Stimulated activated naive CD8-positive, alpha-beta T cell treated with anti-CD3 and anti-CD28 coated beads, Interleukin-15, amount 100 ng/mL, for 72 hours (primary cell): ENCODE results near the gene GALE.
"Not testable (repeated sequence)": the region's sequence is repeated elsewhere in the genome, so short reads cannot be mapped to it uniquely, and the experiment has no call there.

Source experiments
- ATAC-seq: fragments of 150-1000 bp; cut with Tn5 transposase; 2 replicates; pipeline ENCODE4 v1.10.0; 2021; ENCODE audit warnings: mild to moderate bottlenecking, moderate library complexity
- DNase-seq, 2 donors: peaks; one replicate each; pipeline ENCODE4 v3.0.0; 2021 to 2022
- H3K27ac Mint-ChIP-seq, 2 donors: one replicate each; pipeline ENCODE4 v1.8.0; 2022; ENCODE audit warnings: mild to moderate bottlenecking in 2 of 2, mixed read lengths in 2 of 2, moderate library complexity in 2 of 2
- H3K27me3 Mint-ChIP-seq: one replicate; pipeline ENCODE4 v1.8.0; 2022; ENCODE audit warnings: mixed read lengths
- H3K4me1 Mint-ChIP-seq: one replicate; pipeline ENCODE4 v1.8.0; 2022; ENCODE audit warnings: mild to moderate bottlenecking, mixed read lengths
- H3K4me3 Mint-ChIP-seq, 2 donors: one replicate each; pipeline ENCODE4 v1.8.0; 2022; ENCODE audit warnings: mild to moderate bottlenecking in 2 of 2, mixed read lengths in 2 of 2, moderate library complexity in 1 of 2
- H3K9me3 Mint-ChIP-seq, 2 donors: one replicate each; pipeline ENCODE4 v1.8.0; 2022; ENCODE audit warnings: mixed read lengths in 2 of 2

GALE gene

DNA sequence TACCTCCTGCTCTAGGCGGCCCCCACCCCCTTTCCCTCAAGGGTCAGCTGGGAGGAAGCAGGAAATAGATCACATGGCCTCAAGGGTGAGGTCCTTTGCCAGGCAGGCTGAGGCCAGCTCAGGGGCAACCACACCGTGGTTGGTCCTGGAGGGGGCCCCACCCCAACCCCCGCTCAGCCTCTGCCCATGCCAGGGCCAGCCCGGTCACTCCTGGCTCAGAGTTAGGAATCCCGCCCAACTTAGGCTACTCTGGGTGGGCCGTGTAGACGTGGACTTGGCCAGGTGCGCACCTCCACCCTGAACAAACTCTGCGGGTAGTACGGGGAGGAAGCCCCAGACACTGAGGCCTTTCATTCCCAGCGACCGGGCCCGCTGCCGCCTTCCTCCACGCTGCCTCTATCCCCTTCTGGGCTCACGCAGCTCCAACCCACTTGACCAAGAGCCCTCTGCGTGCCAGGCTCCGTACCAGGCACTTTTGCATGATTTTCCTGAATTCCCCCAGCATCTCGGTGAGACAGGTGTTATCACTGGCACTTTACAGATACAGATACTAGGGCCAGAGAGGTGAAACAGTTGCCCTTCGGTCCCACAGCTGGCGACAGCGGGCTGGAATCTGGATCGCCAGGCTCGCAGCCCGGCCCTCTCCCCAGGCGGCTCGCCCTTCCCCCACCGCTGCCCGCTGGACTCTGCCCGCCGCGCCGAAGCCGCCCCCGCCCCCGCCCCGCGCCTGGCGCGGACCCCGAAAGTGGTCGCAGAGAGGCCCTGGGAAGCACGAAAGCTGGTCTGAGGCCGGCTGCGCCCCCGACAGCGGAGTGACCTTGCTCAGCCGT lies 769 bp downstream of the GALE start:
- Mint-ChIP-seq H3K4me3 (peak overlapping the region; percentile 93 to 98), H3K27me3 (no peaks in the 10 kb centered on the region), H3K27ac (peak overlapping the region; percentile 21 to 70), H3K9me3 (no peaks in the 10 kb centered on the region), H3K4me1 (peaks cover 39% of the 10 kb centered on the region)
- ATAC-seq (peak; percentile 29), DNase-seq (peak; percentile 28 to 52)

GRCh38 chr1:23799255-23799569 lies 1.3 kb downstream of the GALE start:
- DNase-seq, result no peak

GRCh38 chr1:23798662-23799142 lies 1.9 kb downstream of the GALE start:
- no peaks in the 10 kb centered on the region for H3K27me3 Mint-ChIP-seq
- peaks cover 50% of the 10 kb centered on the region for H3K4me1 Mint-ChIP-seq
- DNase-seq, result no peak
- no peak for ATAC-seq
- no peaks in the 10 kb centered on the region for H3K9me3 Mint-ChIP-seq
- peak overlapping the region in 1 of 2 donors; percentile 93 for H3K4me3 Mint-ChIP-seq
- H3K27ac Mint-ChIP-seq, result no peak overlapping the region

More at GRCh38 chr1:23799255-23799569, 1.3 kb downstream of the GALE start:
- Mint-ChIP-seq H3K4me1 (peaks cover 45% of the 10 kb centered on the region), H3K27ac (no peak overlapping the region), H3K4me3 (peak overlapping the region; percentile 93 to 98), H3K27me3 (no peaks in the 10 kb centered on the region), H3K9me3 (no peaks in the 10 kb centered on the region)
- ATAC-seq, result no peak

DNA sequence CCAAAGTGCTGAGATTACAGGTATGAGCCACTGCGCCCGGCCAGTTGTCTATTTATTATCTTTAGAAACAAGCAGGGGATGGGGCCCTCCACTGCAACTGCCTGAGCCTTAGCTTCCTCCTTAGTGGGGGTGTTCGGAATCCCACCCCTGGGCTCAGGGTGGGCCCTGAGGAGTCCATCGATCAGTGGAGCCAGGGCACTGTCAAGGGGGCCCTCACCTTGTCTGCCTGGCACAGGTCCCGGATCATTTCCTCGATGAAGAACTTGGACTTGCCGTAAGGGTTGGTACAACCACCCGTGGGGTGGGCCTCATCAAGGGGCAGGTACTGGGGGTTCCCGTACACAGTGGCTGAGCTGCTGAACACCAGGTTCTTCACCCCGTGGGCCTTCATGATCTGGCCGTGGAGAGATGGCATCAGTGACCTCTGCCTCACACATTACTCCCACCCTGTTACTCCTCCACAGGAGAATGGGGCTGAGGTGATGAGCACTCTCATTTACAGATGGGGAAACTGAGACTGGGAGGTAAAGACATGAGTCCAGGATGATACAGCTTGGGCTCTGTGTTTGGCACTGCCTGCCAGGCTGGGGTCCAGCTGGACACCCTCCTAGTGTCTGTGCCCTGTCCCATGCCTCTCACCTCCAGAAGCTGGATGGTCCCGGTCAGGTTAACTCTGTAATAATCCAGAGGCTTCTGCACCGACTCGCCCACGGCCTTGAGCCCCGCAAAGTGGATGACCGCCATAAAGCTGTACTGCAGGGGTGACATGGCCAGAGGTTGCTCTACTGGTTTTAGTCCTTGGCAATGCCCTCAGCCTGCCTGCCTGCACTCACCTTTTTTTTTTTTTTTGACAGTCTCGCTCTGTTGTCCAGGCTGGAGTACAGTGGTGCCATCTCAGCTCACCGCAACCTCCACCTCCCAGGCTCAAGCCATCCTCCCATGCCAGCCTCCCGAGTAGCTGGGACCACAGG lies 2.8 kb downstream of the GALE start:
- H3K27me3 Mint-ChIP-seq, result no peaks in the 10 kb centered on the region
- peaks cover 59% of the 10 kb centered on the region for H3K4me1 Mint-ChIP-seq
- ATAC-seq, result no peak
- no peak overlapping the region for H3K27ac Mint-ChIP-seq
- no peak for DNase-seq
- no peaks in the 10 kb centered on the region for H3K9me3 Mint-ChIP-seq
- no peak overlapping the region for H3K4me3 Mint-ChIP-seq

GRCh38 chr1:23796466-23797271 lies 3.9 kb downstream of the GALE start:
- DNase-seq, result no peak
- Mint-ChIP-seq H3K27ac (no peak overlapping the region), H3K4me3 (no peak overlapping the region), H3K4me1 (peaks cover 63% of the 10 kb centered on the region), H3K27me3 (no peaks in the 10 kb centered on the region), H3K9me3 (no peaks in the 10 kb centered on the region)
- ATAC-seq, result no peak

- Mint-ChIP-seq H3K4me3 (no peak overlapping the region), H3K4me1 (peaks cover 60% of the 10 kb centered on the region), H3K27me3 (no peaks in the 10 kb centered on the region), H3K27ac (peak overlapping the region in 1 of 2 donors; percentile 65), H3K9me3 (no peaks in the 10 kb centered on the region)
- ATAC-seq (no peak), DNase-seq (no peak)
Observed at GRCh38 chr1:23795676-23796465, 4.7 kb downstream of the GALE start.

GRCh38 chr1:23794732-23795182 lies 5.8 kb downstream of the GALE start:
- not testable (repeated sequence) for DNase-seq, H3K27ac Mint-ChIP-seq, ATAC-seq, H3K9me3 Mint-ChIP-seq, H3K27me3 Mint-ChIP-seq
- peak overlapping the region in 1 of 2 donors; percentile 5 for H3K4me3 Mint-ChIP-seq
- H3K4me1 Mint-ChIP-seq, result peaks cover 67% of the 10 kb centered on the region

DNA sequence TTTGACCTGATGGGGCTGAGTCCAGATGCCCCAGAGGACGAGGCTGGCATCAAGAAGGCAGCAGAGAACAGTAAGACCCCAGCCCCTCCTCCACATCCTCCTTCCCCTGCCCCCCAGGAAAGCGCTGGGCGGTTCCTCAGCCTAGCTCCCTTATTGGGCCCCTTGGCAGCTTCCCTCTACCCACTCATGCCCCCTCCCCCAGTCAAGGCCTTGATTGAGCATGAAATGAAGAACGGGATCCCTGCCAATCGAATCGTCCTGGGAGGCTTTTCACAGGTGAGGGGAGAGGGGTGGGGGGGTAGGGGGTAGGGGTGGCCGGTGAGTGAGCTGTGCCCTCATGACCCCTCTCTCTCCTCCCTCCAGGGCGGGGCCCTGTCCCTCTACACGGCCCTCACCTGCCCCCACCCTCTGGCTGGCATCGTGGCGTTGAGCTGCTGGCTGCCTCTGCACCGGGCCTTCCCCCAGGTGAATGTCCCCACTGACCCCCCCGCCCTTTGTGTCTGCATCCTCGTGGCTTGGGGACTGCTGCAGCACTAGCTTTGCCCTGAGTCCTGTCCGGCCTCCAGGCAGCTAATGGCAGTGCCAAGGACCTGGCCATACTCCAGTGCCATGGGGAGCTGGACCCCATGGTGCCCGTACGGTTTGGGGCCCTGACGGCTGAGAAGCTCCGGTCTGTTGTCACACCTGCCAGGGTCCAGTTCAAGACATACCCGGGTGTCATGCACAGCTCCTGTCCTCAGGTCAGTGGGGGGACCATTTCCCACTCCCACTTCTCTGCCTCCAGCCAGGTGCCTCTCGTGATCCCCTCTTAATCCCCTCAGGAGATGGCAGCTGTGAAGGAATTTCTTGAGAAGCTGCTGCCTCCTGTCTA lies 6.5 kb downstream of the GALE start:
- Mint-ChIP-seq H3K27me3 (no peaks in the 10 kb centered on the region), H3K9me3 (no peaks in the 10 kb centered on the region), H3K4me3 (no peak overlapping the region), H3K27ac (no peak overlapping the region), H3K4me1 (peaks cover 61% of the 10 kb centered on the region)
- DNase-seq (no peak), ATAC-seq (no peak)

- no peaks in the 10 kb centered on the region for H3K9me3 Mint-ChIP-seq
- DNase-seq (peak in 1 of 2 donors; percentile 49), ATAC-seq (peak; percentile 30)
- H3K4me1 Mint-ChIP-seq, result peaks cover 52% of the 10 kb centered on the region
- H3K27me3 Mint-ChIP-seq, result no peaks in the 10 kb centered on the region
- peak overlapping the region; percentile 29 to 46 for H3K4me3 Mint-ChIP-seq
- H3K27ac Mint-ChIP-seq, result peak overlapping the region; percentile 63 to 72
Observed at GRCh38 chr1:23793018-23793781, 7.4 kb downstream of the GALE start.

- DNase-seq, result no peak
- Mint-ChIP-seq H3K4me3 (peak overlapping the region; percentile 86 to 94), H3K27ac (peak overlapping the region in 1 of 2 donors; percentile 19), H3K4me1 (peaks cover 52% of the 10 kb centered on the region), H3K27me3 (no peaks in the 10 kb centered on the region), H3K9me3 (no peaks in the 10 kb centered on the region)
- ATAC-seq, result no peak
Observed at GRCh38 chr1:23792151-23792945, 8.2 kb downstream of the GALE start.

- ATAC-seq (peak; percentile 47), DNase-seq (peak; percentile 28 to 37)
- H3K27me3 Mint-ChIP-seq, result no peaks in the 10 kb centered on the region
- peaks cover 52% of the 10 kb centered on the region for H3K4me1 Mint-ChIP-seq
- H3K27ac Mint-ChIP-seq, result peak overlapping the region; percentile 98 to 99
- H3K4me3 Mint-ChIP-seq, result peak overlapping the region; percentile 86 to 94
- no peaks in the 10 kb centered on the region for H3K9me3 Mint-ChIP-seq
Observed at GRCh38 chr1:23791516-23792047, 9.0 kb downstream of the GALE start.
